Measurements from ENCODE around the gene CLASP1. TPM values are rescaled to one million over a fixed set of nuclear protein-coding genes. Genes with fewer than 3 reads are reported as not detected.
"Not testable (repeated sequence)": the region's sequence is repeated elsewhere in the genome, so short reads cannot be mapped to it uniquely, and the experiment has no call there.

The CLASP1 gene
- total RNA-seq, 1 experiment from 2014 or later, result 33.6 TPM

- no peak for DNase-seq (ENCODE audit: low spot score)
Measured at GRCh38 chr2:121662656-121663055, 13.4 kb upstream of the CLASP1 start.

- DNase-seq (ENCODE audit: low spot score), result no peak
Measured at GRCh38 chr2:121659933-121660332, 10.7 kb upstream of the CLASP1 start.

- not testable (repeated sequence) for DNase-seq (ENCODE audit: low spot score)
Measured at GRCh38 chr2:121658393-121658792, 9.1 kb upstream of the CLASP1 start.

GRCh38 chr2:121653035-121653434 lies 3.8 kb upstream of the CLASP1 start:
- DNase-seq (ENCODE audit: low spot score), result no peak

GRCh38 chr2:121650315-121650930 lies 1.2 kb upstream of the CLASP1 start:
- no peak for DNase-seq (ENCODE audit: low spot score)

GRCh38 chr2:121649596-121650314 lies 493 bp upstream of the CLASP1 start:
- peak; percentile 98 for DNase-seq (ENCODE audit: low spot score)

- DNase-seq (ENCODE audit: low spot score), result no peak
Measured at GRCh38 chr2:121648206-121649148, 785 bp downstream of the CLASP1 start.

GRCh38 chr2:121647396-121647795 lies 1.9 kb downstream of the CLASP1 start:
- no peak for DNase-seq (ENCODE audit: low spot score)

GRCh38 chr2:121644715-121645114 lies 4.5 kb downstream of the CLASP1 start:
- no peak for DNase-seq (ENCODE audit: low spot score)

GRCh38 chr2:121643877-121644276 lies 5.4 kb downstream of the CLASP1 start:
- no peak for DNase-seq (ENCODE audit: low spot score)

GRCh38 chr2:121640380-121641316 lies 8.6 kb downstream of the CLASP1 start:
- no peak for DNase-seq (ENCODE audit: low spot score)

- not testable (repeated sequence) for DNase-seq (ENCODE audit: low spot score)
Measured at GRCh38 chr2:121639846-121640245, 9.4 kb downstream of the CLASP1 start.

- no peak for DNase-seq (ENCODE audit: low spot score)
Measured at GRCh38 chr2:121638333-121638732, 10.9 kb downstream of the CLASP1 start.

- no peak for DNase-seq (ENCODE audit: low spot score)
Measured at GRCh38 chr2:121635371-121635770, 13.9 kb downstream of the CLASP1 start.

GRCh38 chr2:121634354-121635307 lies 14.6 kb downstream of the CLASP1 start:
- peak; percentile 91 for DNase-seq (ENCODE audit: low spot score)

GRCh38 chr2:121633463-121633862 lies 15.8 kb downstream of the CLASP1 start:
- no peak for DNase-seq (ENCODE audit: low spot score)

GRCh38 chr2:121627525-121628050 lies 21.7 kb downstream of the CLASP1 start:
- DNase-seq (ENCODE audit: low spot score), result no peak

- peak; percentile 30 for DNase-seq (ENCODE audit: low spot score)
Measured at GRCh38 chr2:121626777-121627524, 22.3 kb downstream of the CLASP1 start.

GRCh38 chr2:121625953-121626352 lies 23.3 kb downstream of the CLASP1 start:
- no peak for DNase-seq (ENCODE audit: low spot score)
